HEK293 (cell line): ENCODE results near the gene RGS5.

ENCODE experiments used
- CTCF ChIA-PET: fragments of 350-600 bp; formaldehyde crosslinking; extraction: SDS; loops from one replicate; lab custom pipeline; 2021; ENCODE audit warnings: antibody characterized with exemption; lab: Yijun Ruan, JAX
- POLR2A ChIA-PET: fragments of 300-600 bp; formaldehyde crosslinking; extraction: SDS; loops from one replicate; lab custom pipeline; 2020; ENCODE audit warnings: antibody characterized with exemption, inconsistent platforms; lab: Yijun Ruan, JAX
- H3K27ac ChIP-seq: fragments of 200-500 bp; sonication (Bioruptor generic); 2 replicates; pipeline ENCODE4 v1.5.1; 2014; ENCODE audit warnings: low read depth, low read length, control low read depth, inconsistent platforms; ENCODE audit errors: extremely low read depth
- H3K36me3 ChIP-seq, 2 experiments: fragments of 200-500 bp in 1 of 2; sonication (Bioruptor generic) in 1 of 2; 1 replicate in 1 of 2; 2 replicates in 1 of 2; pipeline ENCODE4 v1.5.1; 2014 to 2017; ENCODE audit warnings: inconsistent platforms in 2 of 2, low read length in 2 of 2; ENCODE audit not compliant: control insufficient read depth in 2 of 2, insufficient read depth in 1 of 2
- H3K4me1 ChIP-seq: fragments of 200-500 bp; sonication (Bioruptor generic); 2 replicates; pipeline ENCODE4 v1.5.1; 2014; ENCODE audit warnings: mild to moderate bottlenecking, low read length, inconsistent platforms; ENCODE audit not compliant: control insufficient read depth, insufficient read depth
- H3K4me3 ChIP-seq: 2 replicates; pipeline ENCODE4 v1.5.1; 2011; ENCODE audit warnings: low read depth, mild to moderate bottlenecking, control low read depth, low read length, moderate library complexity
- H3K9me3 ChIP-seq: fragments of 200-500 bp; sonication (Bioruptor generic); 2 replicates; pipeline ENCODE4 v1.5.1; 2014; ENCODE audit warnings: low read depth, low read length, inconsistent platforms; ENCODE audit not compliant: control insufficient read depth, insufficient read depth
- GFI1B ChIP-seq: fragments of 450-650 bp; formaldehyde crosslinking; IDR thresholded peaks from 2 replicates; pipeline ENCODE4 v1.5.1; 2016; ENCODE audit warnings: missing biosample characterization, missing genetic modification characterization
- HOXC10 ChIP-seq: sonication (generic); formaldehyde crosslinking; IDR thresholded peaks from 2 replicates; pipeline ENCODE4 v1.8.1; 2023; ENCODE audit warnings: mild to moderate bottlenecking, missing genetic modification reagents
- HOXD13 ChIP-seq: sonication (generic); formaldehyde crosslinking; IDR thresholded peaks from 2 replicates; pipeline ENCODE4 v1.8.0; 2022; ENCODE audit warnings: missing genetic modification reagents, borderline replicate concordance
- IKZF3 ChIP-seq: fragments of 450-650 bp; IDR thresholded peaks from 2 replicates; pipeline ENCODE4 v1.5.0; 2018; ENCODE audit warnings: missing biosample characterization, mild to moderate bottlenecking, missing genetic modification characterization, moderate library complexity
- KLF8 ChIP-seq: fragments of 450-650 bp; formaldehyde crosslinking; IDR thresholded peaks from 2 replicates; pipeline ENCODE4 v1.5.1; 2016; ENCODE audit warnings: missing biosample characterization, missing genetic modification characterization
- TCF7L2 ChIP-seq: IDR thresholded peaks from 2 replicates; pipeline ENCODE4 v1.6.1; 2011; ENCODE audit warnings: low read depth, mild to moderate bottlenecking, inconsistent platforms, low read length, moderate library complexity, borderline replicate concordance
- TSHZ1 ChIP-seq: fragments of 450-650 bp; formaldehyde crosslinking; IDR thresholded peaks from 2 replicates; pipeline ENCODE4 v1.5.1; 2016; ENCODE audit warnings: missing biosample characterization, missing genetic modification characterization, borderline replicate concordance
- ZBTB17 ChIP-seq: fragments of 450-650 bp; formaldehyde crosslinking; IDR thresholded peaks from 2 replicates; pipeline ENCODE4 v1.5.1; 2016; ENCODE audit warnings: missing biosample characterization, missing genetic modification characterization
- ZFP3 ChIP-seq: fragments of 450-650 bp; formaldehyde crosslinking; IDR thresholded peaks from 2 replicates; pipeline ENCODE4 v1.5.1; 2016; ENCODE audit warnings: low read depth, missing biosample characterization, missing genetic modification characterization
- ZFP37 ChIP-seq: fragments of 450-650 bp; formaldehyde crosslinking; IDR thresholded peaks from 2 replicates; pipeline ENCODE4 v1.5.1; 2016; ENCODE audit warnings: missing biosample characterization, missing genetic modification characterization
- ZNF10 ChIP-seq: fragments of 450-650 bp; formaldehyde crosslinking; IDR thresholded peaks from 2 replicates; pipeline ENCODE4 v1.5.1; 2017; ENCODE audit warnings: missing biosample characterization, missing genetic modification characterization
- ZNF132 ChIP-seq: fragments of 450-650 bp; formaldehyde crosslinking; IDR thresholded peaks from 2 replicates; pipeline ENCODE4 v1.5.1; 2017; ENCODE audit warnings: missing biosample characterization, missing genetic modification characterization, borderline replicate concordance
- ZNF140 ChIP-seq: fragments of 450-650 bp; formaldehyde crosslinking; IDR thresholded peaks from 2 replicates; pipeline ENCODE4 v1.5.1; 2016; ENCODE audit warnings: missing biosample characterization, missing genetic modification characterization
- ZNF175 ChIP-seq: fragments of 450-650 bp; formaldehyde crosslinking; IDR thresholded peaks from 2 replicates; pipeline ENCODE4 v1.5.1; 2016; ENCODE audit warnings: missing biosample characterization, missing genetic modification characterization
- ZNF211 ChIP-seq: fragments of 450-650 bp; formaldehyde crosslinking; IDR thresholded peaks from 2 replicates; pipeline ENCODE4 v1.5.1; 2016; ENCODE audit warnings: low read depth, missing biosample characterization, missing genetic modification characterization
- ZNF223 ChIP-seq: fragments of 450-650 bp; formaldehyde crosslinking; IDR thresholded peaks from 2 replicates; pipeline ENCODE4 v1.5.1; 2016; ENCODE audit warnings: missing biosample characterization, missing genetic modification characterization
- ZNF302 ChIP-seq: fragments of 450-650 bp; formaldehyde crosslinking; IDR thresholded peaks from 2 replicates; pipeline ENCODE4 v1.5.1; 2016; ENCODE audit warnings: missing biosample characterization, missing genetic modification characterization, low read depth
- ZNF366 ChIP-seq: fragments of 450-650 bp; formaldehyde crosslinking; conservative IDR thresholded peaks from 2 replicates; pipeline ENCODE4 v1.5.1; 2016; ENCODE audit warnings: missing biosample characterization, missing genetic modification characterization
- ZNF394 ChIP-seq: fragments of 450-650 bp; formaldehyde crosslinking; IDR thresholded peaks from 2 replicates; pipeline ENCODE4 v1.5.1; 2016; ENCODE audit warnings: missing biosample characterization, missing genetic modification characterization, mild to moderate bottlenecking, moderate library complexity, borderline replicate concordance
- ZNF501 ChIP-seq: fragments of 450-650 bp; formaldehyde crosslinking; IDR thresholded peaks from 2 replicates; pipeline ENCODE4 v1.5.1; 2016; ENCODE audit warnings: missing biosample characterization, missing genetic modification characterization
- ZNF521 ChIP-seq: fragments of 450-650 bp; formaldehyde crosslinking; IDR thresholded peaks from 2 replicates; pipeline ENCODE4 v1.5.1; 2017; ENCODE audit warnings: missing biosample characterization, mild to moderate bottlenecking, missing genetic modification characterization
- ZNF621 ChIP-seq: fragments of 450-650 bp; formaldehyde crosslinking; IDR thresholded peaks from 2 replicates; pipeline ENCODE4 v1.5.1; 2017; ENCODE audit warnings: missing biosample characterization, missing genetic modification characterization
- ZNF626 ChIP-seq: fragments of 450-650 bp; sonication (Bioruptor Pico); formaldehyde crosslinking; IDR thresholded peaks from 2 replicates; pipeline ENCODE4 v1.5.1; 2018; ENCODE audit warnings: missing biosample characterization, missing genetic modification characterization, inconsistent platforms
- ZNF645 ChIP-seq: fragments of 450-650 bp; formaldehyde crosslinking; IDR thresholded peaks from 2 replicates; pipeline ENCODE4; 2016; ENCODE audit warnings: missing biosample characterization, missing genetic modification characterization
- ZNF670 ChIP-seq: fragments of 450-650 bp; formaldehyde crosslinking; IDR thresholded peaks from 2 replicates; pipeline ENCODE4 v1.5.1; 2016; ENCODE audit warnings: missing biosample characterization, missing genetic modification characterization, low read depth
- ZNF701 ChIP-seq: fragments of 450-650 bp; formaldehyde crosslinking; IDR thresholded peaks from 2 replicates; pipeline ENCODE4 v1.5.1; 2016; ENCODE audit warnings: missing biosample characterization, missing genetic modification characterization
- ZNF704 ChIP-seq: fragments of 450-650 bp; formaldehyde crosslinking; IDR thresholded peaks from 2 replicates; pipeline ENCODE4 v1.5.1; 2016; ENCODE audit warnings: missing biosample characterization, missing genetic modification characterization
- ZSCAN23 ChIP-seq: fragments of 450-650 bp; formaldehyde crosslinking; IDR thresholded peaks from 2 replicates; pipeline ENCODE4 v1.5.1; 2016; ENCODE audit warnings: missing biosample characterization, missing genetic modification characterization
- ZSCAN30 ChIP-seq: fragments of 450-650 bp; IDR thresholded peaks from 2 replicates; pipeline ENCODE4 v1.5.1; 2018; ENCODE audit warnings: missing biosample characterization, mild to moderate bottlenecking, missing genetic modification characterization, moderate library complexity
- TF ChIP-seq, protein P1 (sequence below): fragments of 450-650 bp; formaldehyde crosslinking; optimal IDR thresholded peaks from 2 replicates; pipeline ENCODE3; 2016; ENCODE audit warnings: missing biosample characterization, mild to moderate bottlenecking, missing genetic modification characterization

Gene RGS5

GRCh38 chr1:163227126-163227525, 24.4 kb upstream of the RGS5 start (continued):
- no peak for TF ChIP-seq TSHZ1
- no peak for TF ChIP-seq ZNF366 (tag by site-specific recombination)
- TF ChIP-seq ZNF670: no peak
- no peak for TF ChIP-seq IKZF3 (tag by site-specific recombination)
- no peak for TF ChIP-seq ZNF704 (tag by site-specific recombination)
- no peak for TF ChIP-seq ZNF132 (tag by site-specific recombination)
- TF ChIP-seq GFI1B: no peak
- TF ChIP-seq ZBTB17 (tag by site-specific recombination): no peak
- no peak for TF ChIP-seq KLF8 (tag by site-specific recombination)
- no peak for TF ChIP-seq ZNF211 (tag by site-specific recombination)
- TF ChIP-seq ZNF521 (tag by site-specific recombination): no peak
- no peak for TF ChIP-seq ZNF621 (tag by site-specific recombination)
- TF ChIP-seq, all 188 proteins: peak for 0

DNA sequence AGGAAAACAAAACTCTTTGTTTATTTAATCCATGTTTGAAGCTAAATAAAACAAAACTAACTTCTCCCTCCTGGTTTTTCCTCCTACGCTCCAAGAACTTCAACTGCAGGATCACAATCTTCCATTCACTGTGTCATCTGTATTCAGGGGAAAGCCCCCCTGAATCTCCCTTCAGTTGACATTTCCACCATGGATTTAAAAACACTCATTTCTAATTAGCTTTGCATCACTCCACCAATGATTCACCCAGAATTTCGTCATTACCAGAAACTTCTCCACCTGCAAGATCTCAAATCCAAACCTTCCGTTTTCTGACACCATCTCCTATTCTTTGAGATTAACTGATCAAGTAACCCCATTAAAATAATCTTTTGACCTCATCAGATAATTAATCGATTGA, 10.9 kb upstream of the RGS5 start:
- TF ChIP-seq ZNF175 (tag by site-specific recombination): no peak
- TF ChIP-seq, protein P1, sequence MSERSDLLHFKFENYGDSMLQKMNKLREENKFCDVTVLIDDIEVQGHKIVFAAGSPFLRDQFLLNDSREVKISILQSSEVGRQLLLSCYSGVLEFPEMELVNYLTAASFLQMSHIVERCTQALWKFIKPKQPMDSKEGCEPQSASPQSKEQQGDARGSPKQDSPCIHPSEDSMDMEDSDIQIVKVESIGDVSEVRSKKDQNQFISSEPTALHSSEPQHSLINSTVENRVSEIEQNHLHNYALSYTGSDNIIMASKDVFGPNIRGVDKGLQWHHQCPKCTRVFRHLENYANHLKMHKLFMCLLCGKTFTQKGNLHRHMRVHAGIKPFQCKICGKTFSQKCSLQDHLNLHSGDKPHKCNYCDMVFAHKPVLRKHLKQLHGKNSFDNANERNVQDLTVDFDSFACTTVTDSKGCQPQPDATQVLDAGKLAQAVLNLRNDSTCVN (tag by site-specific recombination): no peak
- no peak for TF ChIP-seq ZNF10 (tag by site-specific recombination)
- TF ChIP-seq ZNF223 (tag by site-specific recombination): no peak
- no peak for TF ChIP-seq ZNF302 (tag by site-specific recombination)
- no peak for TF ChIP-seq ZFP3 (tag by site-specific recombination)
- TF ChIP-seq ZNF394 (tag by site-specific recombination): no peak
- no peak for TF ChIP-seq KLF8 (tag by site-specific recombination)
- TF ChIP-seq ZNF140: no peak
- TF ChIP-seq ZNF626 (tag by site-specific recombination): no peak
- TF ChIP-seq HOXC10: no peak
- no peak for TF ChIP-seq ZNF701 (tag by site-specific recombination)
- no peak for TF ChIP-seq TCF7L2
- no peak for TF ChIP-seq ZSCAN23 (tag by site-specific recombination)
- TF ChIP-seq HOXD13: no peak
- TF ChIP-seq ZNF704 (tag by site-specific recombination): no peak
- no peak for TF ChIP-seq ZFP37 (tag by site-specific recombination)
- no peak for TF ChIP-seq ZNF501 (tag by site-specific recombination)
- no peak for TF ChIP-seq ZSCAN30
- no peak for TF ChIP-seq ZNF645 (tag by site-specific recombination)
- H3K4me1 ChIP-seq: no peaks in the 10 kb centered on the region
- H3K27ac ChIP-seq: no peak overlapping the region
- H3K36me3 ChIP-seq: no peaks in the 10 kb centered on the region
- CTCF ChIA-PET: interaction anchor here (1.0 kb wide), 1 partner anchor 17 kb away, joined by 5 read pairs; no protein-coding TSS in a partner anchor
- POLR2A ChIA-PET: no interaction called here
- H3K9me3 ChIP-seq: no peaks in the 10 kb centered on the region
- H3K4me3 ChIP-seq: no peak overlapping the region
